Prostate gland (tissue), 2 donors: ENCODE results near the gene DDX28. TPM values are rescaled to one million over a fixed set of nuclear protein-coding genes. Genes with fewer than 3 reads are reported as not detected.
"Not testable (repeated sequence)": the region's sequence is repeated elsewhere in the genome, so short reads cannot be mapped to it uniquely, and the experiment has no call there.

Source experiments
- DNase-seq: peaks from one replicate; pipeline ENCODE4 v3.0.0-alpha.2; 2019; ENCODE audit warnings: low spot score
- H3K27ac ChIP-seq, 2 donors: fragments of 200-600 bp; sonication (generic); 2 replicates each; pipeline ENCODE4 v1.5.1; 2017 to 2019
- H3K27me3 ChIP-seq: fragments of 200-600 bp; sonication (generic); replicated peaks from 2 replicates; pipeline ENCODE4 v1.5.1; 2019; ENCODE audit not compliant: insufficient read depth
- H3K36me3 ChIP-seq, 2 donors: fragments of 200-600 bp; sonication (generic); 1 replicate in 1 of 2; 2 replicates in 1 of 2; pipeline versions ENCODE4 v1.5.1 to v1.8.1; 2017 to 2019
- H3K4me1 ChIP-seq: fragments of 200-600 bp; sonication (generic); replicated peaks from 2 replicates; pipeline ENCODE4 v1.5.1; 2019
- H3K4me3 ChIP-seq, 2 donors: fragments of 200-600 bp; sonication (generic); 2 replicates each; pipeline ENCODE4 v1.5.1; 2017 to 2019
- H3K9me3 ChIP-seq: fragments of 200-600 bp; sonication (generic); 2 replicates; pipeline ENCODE4 v1.5.1; 2017
- CTCF ChIP-seq, 4 experiments: fragments of 200-600 bp in 2 of 4; fragments of 450-650 bp in 2 of 4; sonication (generic) in 2 of 4; IDR thresholded peaks; 1 replicate in 3 of 4; 2 replicates in 1 of 4; pipeline ENCODE4 v1.5.1; 2016 to 2019; ENCODE audit warnings: antibody characterized with exemption in 4 of 4, mild to moderate bottlenecking in 2 of 4, moderate library complexity in 2 of 4
- POLR2A ChIP-seq: fragments of 450-650 bp; IDR thresholded peaks from one replicate; pipeline ENCODE4 v1.6.1; 2016; ENCODE audit warnings: antibody characterized with exemption, mild to moderate bottlenecking
- POLR2AphosphoS5 ChIP-seq: sonication (generic); formaldehyde crosslinking; IDR thresholded peaks from one replicate; pipeline ENCODE4 v1.6.1; 2017; ENCODE audit warnings: antibody characterized with exemption
- WGBS: methylation state at CpG from one replicate; pipeline ENCODE4 v1.1.5; 2018; 5-methylcytosine and 5-hydroxymethylcytosine counted together
- intact Hi-C: fragments of 100-400 bp; cut with DNase I; formaldehyde crosslinking; loops from one replicate; pipeline ENCODE4 v1.14.2; 2022
- total RNA-seq, 2 donors: library from RNA; depleted of rRNA; stranded (reverse); fragments of >200 nt; gene quantifications; one replicate each; pipeline ENCODE4 v1.1.0, GENCODE V29; 2016

Gene DDX28
- total RNA-seq, 2 donors from 2014 or later: 7.1 to 16.5 TPM

DNA sequence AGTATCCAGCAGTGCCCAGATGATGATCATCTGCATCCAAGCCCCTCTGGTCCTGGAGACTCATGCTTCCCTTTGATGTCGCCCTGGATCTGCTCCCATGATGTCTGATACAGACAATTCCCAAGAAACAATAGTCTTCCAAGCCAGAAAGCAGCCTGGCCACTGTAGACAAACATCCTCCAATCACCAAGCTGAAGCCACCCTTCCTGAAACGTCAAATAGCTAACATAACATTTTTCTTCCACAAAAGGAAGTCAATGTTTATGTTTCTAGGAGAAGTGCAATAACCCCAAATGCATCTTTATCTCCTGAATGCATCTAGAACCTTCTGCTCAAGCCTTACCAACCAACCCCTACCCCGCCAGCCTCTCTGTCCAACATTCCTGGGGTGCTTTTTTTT lies 22.6 kb downstream of the DDX28 start:
- no peaks in the 10 kb centered on the region for H3K4me1 ChIP-seq
- intact Hi-C loops: no loop called here
- no peaks in the 10 kb centered on the region for H3K27me3 ChIP-seq
- TF ChIP-seq CTCF (IDR thresholded peaks at IDR 0.05): no peak
- TF ChIP-seq POLR2A: no peak
- H3K9me3 ChIP-seq: no peaks in the 10 kb centered on the region
- H3K27ac ChIP-seq: no peak overlapping the region
- no peak overlapping the region for H3K4me3 ChIP-seq
- no peak for DNase-seq
- no peaks in the 10 kb centered on the region for H3K36me3 ChIP-seq
- WGBS: 43% methylated on average over 3 of the region's 3 CpGs

DNA sequence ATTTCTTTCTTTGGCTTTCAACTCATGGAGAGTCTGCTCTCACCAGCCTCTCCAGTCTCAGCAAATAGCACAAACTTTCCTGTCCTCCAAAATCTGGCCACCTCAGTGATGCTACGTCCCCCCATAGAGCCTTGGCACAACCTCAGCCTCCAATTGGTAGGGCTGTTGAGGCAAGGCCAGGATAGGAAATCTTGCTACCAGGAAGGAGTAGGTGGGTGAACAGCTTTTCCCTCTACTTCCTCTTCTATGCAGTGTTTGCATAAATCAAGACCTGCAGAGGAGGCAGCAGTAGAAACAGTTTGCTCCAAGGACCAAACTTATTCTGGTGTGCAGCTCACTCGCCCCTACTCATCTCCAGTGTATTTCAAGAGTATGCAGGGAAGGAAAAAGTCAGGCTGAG lies 23.0 kb downstream of the DDX28 start:
- Histone ChIP-seq H3K9me3 (no peaks in the 10 kb centered on the region), H3K4me3 (no peak overlapping the region), H3K27me3 (no peaks in the 10 kb centered on the region), H3K4me1 (no peaks in the 10 kb centered on the region), H3K27ac (no peak overlapping the region), H3K36me3 (no peaks in the 10 kb centered on the region)
- no peak for TF ChIP-seq POLR2A
- TF ChIP-seq POLR2AphosphoS5: no peak
- TF ChIP-seq CTCF (IDR thresholded peaks at IDR 0.05): no peak
- no peak for DNase-seq
- 70% methylated on average over 2 of the region's 2 CpGs for WGBS
- intact Hi-C loops: no loop called here

DNA sequence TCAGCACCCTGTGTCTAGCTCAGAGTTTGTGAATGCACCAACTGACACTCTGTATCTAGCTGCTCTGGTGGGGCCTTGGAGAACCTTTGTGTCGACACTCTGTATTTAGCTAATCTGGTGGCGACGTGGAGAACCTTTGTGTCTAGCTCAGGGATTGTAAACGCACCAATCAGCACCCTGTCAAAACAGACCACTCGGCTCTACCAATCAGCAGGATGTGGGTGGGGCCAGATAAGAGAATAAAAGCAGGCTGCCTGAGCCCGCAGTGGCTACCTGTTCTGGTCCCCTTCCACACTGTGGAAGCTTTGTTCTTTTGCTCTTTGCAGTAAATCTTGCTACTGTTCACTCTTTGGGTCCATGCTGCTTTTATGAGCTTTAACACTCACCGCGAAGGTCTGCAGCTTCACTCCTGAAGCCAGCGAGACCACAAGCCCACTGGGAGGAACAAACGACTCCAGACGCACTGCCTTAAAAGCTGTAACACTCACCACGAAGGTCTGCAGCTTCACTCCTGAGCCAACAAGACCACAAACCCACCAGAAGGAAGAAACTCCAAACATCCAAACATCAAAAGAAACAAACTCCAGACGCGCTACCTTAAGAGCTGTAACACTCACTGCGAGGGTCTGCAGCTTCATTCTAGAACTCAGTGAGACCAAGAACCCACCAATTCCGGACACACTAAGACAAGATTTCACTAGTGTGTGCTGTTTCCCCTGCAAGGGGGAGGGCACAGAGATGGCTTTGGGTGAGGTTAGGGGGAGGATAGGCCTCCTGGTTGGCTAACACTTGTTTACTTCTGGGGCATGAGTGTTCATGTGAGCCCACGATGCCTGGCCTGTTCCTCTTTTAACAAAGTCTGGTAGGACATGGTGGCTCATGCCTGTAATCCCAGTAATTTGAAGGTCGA lies 24.0 kb downstream of the DDX28 start, which contains the start of gene DPEP2:
Gene DPEP2 (minus strand): TSS at position 706 of the 910 bp plus-strand sequence. CDS start 6,272 bp downstream, outside the sequence.
- H3K9me3 ChIP-seq, H3K4me3 ChIP-seq, H3K4me1 ChIP-seq, H3K27me3 ChIP-seq, DNase-seq, H3K36me3 ChIP-seq, intact Hi-C loops, H3K27ac ChIP-seq: not testable (repeated sequence)
- WGBS: 61% methylated on average over 18 of the region's 18 CpGs

DNA sequence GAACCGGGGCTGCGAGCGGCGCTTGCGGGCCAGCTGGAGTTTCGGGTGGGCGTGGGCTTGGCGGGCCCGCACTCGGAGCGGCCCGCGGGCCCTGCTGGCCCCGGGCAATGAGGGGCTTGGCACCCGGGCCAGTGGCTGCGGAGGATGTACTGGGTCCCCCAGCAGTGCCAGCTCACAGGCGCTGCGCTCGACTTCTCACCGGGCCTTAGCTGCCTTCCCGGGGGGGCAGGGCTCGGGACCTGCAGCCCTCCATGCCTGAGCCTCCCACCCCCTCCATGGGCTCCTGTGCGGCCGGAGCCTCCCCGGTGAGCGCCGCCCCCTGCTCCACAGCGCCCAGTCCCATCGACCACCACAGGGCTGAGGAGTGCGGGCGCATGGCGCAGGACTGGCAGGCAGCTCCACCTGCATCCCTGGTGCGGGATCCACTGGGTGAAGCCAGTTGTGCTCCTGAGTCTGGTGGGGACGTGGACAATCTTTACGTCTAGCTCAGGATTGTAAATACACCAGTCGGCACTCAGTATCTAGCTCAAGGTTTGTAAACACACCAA lies 24.7 kb downstream of the DDX28 start:
- WGBS: 94% methylated on average over 31 of the region's 36 CpGs
- H3K9me3 ChIP-seq, H3K27ac ChIP-seq, H3K4me1 ChIP-seq, H3K4me3 ChIP-seq, DNase-seq, H3K36me3 ChIP-seq, H3K27me3 ChIP-seq, intact Hi-C loops: not testable (repeated sequence)

GRCh38 chr16:67996666-67997065 lies 26.4 kb downstream of the DDX28 start:
- Histone ChIP-seq H3K36me3 (no peaks in the 10 kb centered on the region), H3K4me1 (peaks cover 6% of the 10 kb centered on the region), H3K9me3 (no peaks in the 10 kb centered on the region), H3K27ac (no peak overlapping the region), H3K27me3 (no peaks in the 10 kb centered on the region), H3K4me3 (no peak overlapping the region)
- no peak for DNase-seq
- intact Hi-C loops: no loop called here
- TF ChIP-seq POLR2A (no peak), CTCF (IDR thresholded peaks at IDR 0.05) (no peak)
- 91% methylated on average over 5 of the region's 5 CpGs for WGBS

- Histone ChIP-seq H3K4me1 (peaks cover 6% of the 10 kb centered on the region), H3K9me3 (no peaks in the 10 kb centered on the region), H3K4me3 (no peak overlapping the region), H3K36me3 (no peaks in the 10 kb centered on the region), H3K27me3 (no peaks in the 10 kb centered on the region), H3K27ac (no peak overlapping the region)
- TF ChIP-seq POLR2A (no peak), CTCF (IDR thresholded peaks at IDR 0.05) (no peak), POLR2AphosphoS5 (no peak)
- 83% methylated on average over 5 of the region's 5 CpGs for WGBS
- intact Hi-C loops: no loop called here
- no peak for DNase-seq
Observed at GRCh38 chr16:67995423-67995822, 27.6 kb downstream of the DDX28 start.

GRCh38 chr16:67994040-67994408 lies 29.0 kb downstream of the DDX28 start:
- intact Hi-C loops: loop anchor here (5.0 kb wide), 1 partner anchor 233 kb away; no protein-coding TSS in a partner anchor
- DNase-seq, H3K27me3 ChIP-seq, H3K9me3 ChIP-seq, H3K4me3 ChIP-seq, H3K36me3 ChIP-seq, H3K4me1 ChIP-seq: not testable (repeated sequence)
- peak overlapping the region in 1 of 2 donors; percentile 9 for H3K27ac ChIP-seq
- WGBS: 94% methylated on average over 2 of the region's 6 CpGs
